A673 (cell line): ENCODE measurements around the gene DAB1. TPM values are rescaled to one million over a fixed set of nuclear protein-coding genes. Genes with fewer than 3 reads are reported as not detected.

ENCODE experiments used
- BruUV-seq: library from RNA; stranded (reverse); fragments of 400-500 nt; replicated peaks from 2 replicates; lab custom pipeline; 2021; lab: Mats Ljungman, UMichigan
- CTCF ChIA-PET: fragments of 300-600 bp; sonication (Branson Sonifier 250); formaldehyde crosslinking; loops from one replicate; lab custom pipeline; 2022; ENCODE audit warnings: antibody characterized with exemption; lab: Charles Lee
- POLR2A ChIA-PET: fragments of 300-600 bp; sonication (Branson Sonifier 250); formaldehyde crosslinking; loops from one replicate; lab custom pipeline; 2022; ENCODE audit warnings: antibody characterized with exemption; ENCODE audit not compliant: low non-redundant PET; lab: Charles Lee
- DNase-seq: peaks from one replicate; pipeline ENCODE4 v3.0.0-alpha.2; 2015; ENCODE audit warnings: low spot score
- H3K27ac ChIP-seq: fragments of 200-600 bp; sonication (generic); 2 replicates; pipeline ENCODE4 v1.5.1; 2016; ENCODE audit warnings: mixed run types, low read depth, mild to moderate bottlenecking, mixed read lengths, antibody characterized with exemption, low read length; ENCODE audit not compliant: poor library complexity, severe bottlenecking
- H3K27me3 ChIP-seq: fragments of 200-600 bp; sonication (generic); replicated peaks from 2 replicates; pipeline ENCODE4 v1.6.1; 2017; ENCODE audit warnings: mixed run types, low read depth, mild to moderate bottlenecking, mixed read lengths, antibody characterized with exemption, low read length; ENCODE audit not compliant: insufficient read depth, poor library complexity
- H3K36me3 ChIP-seq: fragments of 200-600 bp; sonication (generic); 2 replicates; pipeline ENCODE4 v1.6.1; 2016; ENCODE audit warnings: mixed run types, mild to moderate bottlenecking, mixed read lengths, antibody characterized with exemption, low read length; ENCODE audit not compliant: insufficient read depth, poor library complexity, severe bottlenecking
- H3K4me1 ChIP-seq: fragments of 200-600 bp; sonication (generic); 2 replicates; pipeline ENCODE4 v1.6.1; 2017; ENCODE audit warnings: mixed run types, mild to moderate bottlenecking, mixed read lengths, antibody characterized with exemption, low read length; ENCODE audit not compliant: insufficient read depth, poor library complexity, severe bottlenecking
- H3K4me3 ChIP-seq: fragments of 200-600 bp; sonication (generic); 2 replicates; pipeline ENCODE4 v1.5.1; 2016; ENCODE audit warnings: low read depth, mixed run types, mild to moderate bottlenecking, mixed read lengths, low read length; ENCODE audit not compliant: poor library complexity, severe bottlenecking
- H3K9me3 ChIP-seq: fragments of 200-600 bp; sonication (generic); 2 replicates; pipeline ENCODE4 v1.6.1; 2016; ENCODE audit warnings: mixed run types, low read depth, mild to moderate bottlenecking, mixed read lengths, antibody characterized with exemption, low read length; ENCODE audit not compliant: poor library complexity, severe bottlenecking
- EZH2 ChIP-seq: fragments of 200-600 bp; sonication (generic); IDR thresholded peaks from 2 replicates; pipeline ENCODE4 v1.6.1; 2017; ENCODE audit warnings: borderline replicate concordance, low read depth, mild to moderate bottlenecking, mixed read lengths, antibody characterized with exemption, low read length; ENCODE audit not compliant: poor library complexity, severe bottlenecking
- intact Hi-C: fragments of 100-400 bp; cut with micrococcal nuclease; formaldehyde crosslinking; loops from one replicate; pipeline ENCODE4 v1.10.0; 2022; ENCODE audit not compliant: unreplicated experiment
- total RNA-seq: library from RNA; stranded (reverse); gene quantifications from 2 replicates; pipeline ENCODE4 v1.2.3, GENCODE V29; 2021
- TF ChIP-seq, protein P1 (sequence below): fragments of 300-800, 200-600 bp; sonication (generic); conservative IDR thresholded peaks from 2 replicates; pipeline ENCODE4 v1.5.1; 2017; ENCODE audit warnings: low read depth, mild to moderate bottlenecking, antibody characterized with exemption, low read length, moderate library complexity, mixed read lengths

DAB1 gene
- total RNA-seq, 1 experiment from 2014 or later, result 112 TPM

DNA sequence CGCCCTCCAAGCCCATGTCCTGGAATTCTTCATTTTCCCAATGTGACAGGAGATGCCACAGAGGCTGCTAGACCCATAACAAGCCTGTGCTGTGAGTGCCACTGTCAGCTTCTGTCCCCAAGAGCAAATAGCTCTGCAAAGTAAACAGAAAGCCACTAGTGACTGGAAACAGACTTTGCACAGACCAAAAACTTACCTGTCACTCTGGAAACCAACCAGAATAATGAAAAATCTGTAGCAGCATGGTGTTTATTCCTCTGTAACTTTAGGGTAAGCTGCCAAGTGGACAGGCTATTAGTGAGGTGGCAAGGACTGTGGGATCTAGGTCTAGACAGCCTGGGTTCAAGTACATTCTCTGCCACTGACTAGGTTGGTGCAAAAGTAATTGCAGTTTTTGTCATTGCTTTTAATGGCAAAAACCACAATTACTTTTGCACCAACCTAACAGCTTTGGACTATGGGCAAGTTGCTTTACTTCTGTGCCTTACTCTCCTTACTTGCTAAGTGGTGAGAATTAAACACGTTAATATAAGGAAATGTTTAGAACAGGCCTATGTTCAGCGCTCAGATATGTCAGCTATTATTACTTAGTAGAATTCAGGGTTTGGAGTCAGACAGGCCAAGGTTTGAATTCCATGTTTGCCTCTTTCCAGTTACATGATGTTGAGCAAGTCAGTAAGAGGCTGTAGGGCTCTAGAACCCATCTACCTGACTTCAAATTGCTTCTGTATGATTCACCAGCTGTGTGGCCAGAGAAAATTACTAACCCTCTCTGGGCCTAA is 457.8 kb downstream of the DAB1 start, which contains the start of gene C8B:
C8B (minus strand) TSS at position 100 of the 782 bp plus-strand sequence; CDS start at position 33, 67 bp downstream.
- BruUV-seq, result no TSS peak
- POLR2A ChIA-PET, result no interaction called here
- intact Hi-C loops, result no loop called here

DNA sequence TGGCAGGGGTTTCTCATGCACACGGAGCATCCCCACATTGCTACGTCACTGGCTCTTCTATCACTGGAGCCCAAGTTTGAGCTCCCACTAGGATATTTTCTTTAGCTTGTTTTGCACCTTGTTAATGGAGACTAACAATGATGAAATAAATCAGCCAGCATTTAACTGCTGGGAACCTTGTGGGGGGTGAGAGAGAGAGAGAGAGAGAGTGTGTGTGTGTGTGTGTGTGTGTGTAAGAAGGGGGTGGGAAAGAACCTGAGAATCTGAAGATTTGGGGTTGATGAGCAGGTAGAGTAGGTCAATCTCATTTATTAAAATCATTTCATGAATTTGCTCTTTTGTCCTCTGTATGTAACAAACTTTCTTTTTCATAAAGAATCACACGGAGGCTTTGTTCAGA is 458.7 kb downstream of the DAB1 start:
- intact Hi-C loops, result no loop called here
- Histone ChIP-seq H3K27me3 (no peaks in the 10 kb centered on the region), H3K4me1 (peaks cover 5% of the 10 kb centered on the region), H3K4me3 (no peak overlapping the region), H3K36me3 (no peaks in the 10 kb centered on the region), H3K27ac (no peak overlapping the region), H3K9me3 (no peaks in the 10 kb centered on the region)
- no peak for TF ChIP-seq EZH2
- TF ChIP-seq, protein P1, sequence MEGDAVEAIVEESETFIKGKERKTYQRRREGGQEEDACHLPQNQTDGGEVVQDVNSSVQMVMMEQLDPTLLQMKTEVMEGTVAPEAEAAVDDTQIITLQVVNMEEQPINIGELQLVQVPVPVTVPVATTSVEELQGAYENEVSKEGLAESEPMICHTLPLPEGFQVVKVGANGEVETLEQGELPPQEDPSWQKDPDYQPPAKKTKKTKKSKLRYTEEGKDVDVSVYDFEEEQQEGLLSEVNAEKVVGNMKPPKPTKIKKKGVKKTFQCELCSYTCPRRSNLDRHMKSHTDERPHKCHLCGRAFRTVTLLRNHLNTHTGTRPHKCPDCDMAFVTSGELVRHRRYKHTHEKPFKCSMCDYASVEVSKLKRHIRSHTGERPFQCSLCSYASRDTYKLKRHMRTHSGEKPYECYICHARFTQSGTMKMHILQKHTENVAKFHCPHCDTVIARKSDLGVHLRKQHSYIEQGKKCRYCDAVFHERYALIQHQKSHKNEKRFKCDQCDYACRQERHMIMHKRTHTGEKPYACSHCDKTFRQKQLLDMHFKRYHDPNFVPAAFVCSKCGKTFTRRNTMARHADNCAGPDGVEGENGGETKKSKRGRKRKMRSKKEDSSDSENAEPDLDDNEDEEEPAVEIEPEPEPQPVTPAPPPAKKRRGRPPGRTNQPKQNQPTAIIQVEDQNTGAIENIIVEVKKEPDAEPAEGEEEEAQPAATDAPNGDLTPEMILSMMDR, result no peak
- POLR2A ChIA-PET, result no interaction called here
- DNase-seq, result no peak
- BruUV-seq, result no TSS peak
- CTCF ChIA-PET, result no interaction called here

More for the DNA sequence above, 457.8 kb downstream of the DAB1 start, which contains the start of gene C8B:
- no peak within 1 kb of the TSS for H3K4me3 ChIP-seq
- no peaks in the 10 kb centered on the region for H3K27me3 ChIP-seq
- CTCF ChIA-PET, result no interaction called here
- peaks cover 5% of the 10 kb centered on the region for H3K4me1 ChIP-seq
- TF ChIP-seq, protein P1, result no peak
- TF ChIP-seq EZH2, result no peak
- no peak for DNase-seq
- no peaks in the 10 kb centered on the region for H3K9me3 ChIP-seq
- no peak within 1 kb of the TSS for H3K27ac ChIP-seq
- H3K36me3 ChIP-seq, result no peaks in the 10 kb centered on the region

DNA sequence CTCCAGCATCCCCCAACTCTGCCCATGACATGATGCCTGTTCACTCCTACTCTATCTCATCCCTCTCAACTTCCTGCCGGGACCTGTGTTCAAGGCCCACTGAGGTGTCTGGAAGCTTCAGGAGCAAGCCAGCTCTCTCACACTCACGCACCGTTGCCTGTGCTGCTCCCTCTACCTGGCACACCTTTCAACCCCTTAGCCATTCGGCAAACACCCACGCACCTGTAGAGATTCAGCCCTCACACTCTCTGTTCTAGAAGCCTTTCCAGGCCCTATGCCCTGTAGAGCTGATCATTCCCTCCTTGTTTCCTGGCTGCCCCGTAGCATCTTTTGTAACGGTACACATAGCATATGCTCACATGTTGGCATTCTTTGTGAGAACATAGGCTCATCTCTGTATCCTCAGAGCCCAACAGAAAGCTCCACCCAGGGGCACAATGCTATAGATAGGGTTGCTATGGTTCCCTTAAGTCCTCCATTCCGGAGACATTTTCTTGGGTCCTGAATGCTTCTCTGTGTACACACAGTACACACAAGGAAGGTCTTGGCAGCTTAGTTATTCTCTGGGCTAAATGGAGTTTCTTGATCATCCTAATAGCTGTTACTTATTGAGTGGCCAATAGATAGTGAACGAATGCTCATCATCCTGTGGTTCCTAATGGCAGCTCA is 459.4 kb downstream of the DAB1 start:
- no peak for DNase-seq
- BruUV-seq, result no TSS peak
- POLR2A ChIA-PET, result no interaction called here
- Histone ChIP-seq H3K4me3 (no peak overlapping the region), H3K27ac (no peak overlapping the region), H3K4me1 (peaks cover 5% of the 10 kb centered on the region), H3K36me3 (no peaks in the 10 kb centered on the region), H3K9me3 (no peaks in the 10 kb centered on the region), H3K27me3 (no peaks in the 10 kb centered on the region)
- CTCF ChIA-PET, result no interaction called here
- TF ChIP-seq EZH2, result no peak
- TF ChIP-seq, protein P1, result no peak
- intact Hi-C loops, result no loop called here
